Neutrophil (primary cell): ENCODE data around the gene GNL3.

Experiments
- H3K27ac ChIP-seq: fragments of 200-600 bp; sonication (generic); 2 replicates; pipeline ENCODE4 v1.5.1; 2016; ENCODE audit warnings: mild to moderate bottlenecking, moderate library complexity
- H3K27me3 ChIP-seq: fragments of 200-600 bp; sonication (generic); 2 replicates; pipeline ENCODE4 v1.6.0; 2016; ENCODE audit warnings: mild to moderate bottlenecking
- H3K36me3 ChIP-seq: fragments of 200-600 bp; sonication (generic); 2 replicates; pipeline ENCODE4 v1.5.1; 2017
- H3K4me1 ChIP-seq, 2 experiments: fragments of 200-600 bp in 1 of 2; sonication (generic) in 1 of 2; 1 replicate in 1 of 2; 2 replicates in 1 of 2; pipeline versions ENCODE4 v1.5.1 to v1.6.1; 2013 to 2016; ENCODE audit warnings: low read depth in 1 of 2, low read length in 1 of 2, mild to moderate bottlenecking in 1 of 2, moderate library complexity in 1 of 2; ENCODE audit not compliant: control insufficient read depth in 1 of 2, insufficient read depth in 1 of 2
- H3K4me3 ChIP-seq, 2 experiments: fragments of 200-600 bp in 1 of 2; sonication (generic) in 1 of 2; 1 replicate in 1 of 2; 2 replicates in 1 of 2; pipeline ENCODE4 v1.5.1; 2013 to 2016; ENCODE audit warnings: low read depth in 1 of 2, low read length in 1 of 2, mild to moderate bottlenecking in 1 of 2, moderate library complexity in 1 of 2
- H3K9me3 ChIP-seq: fragments of 200-600 bp; sonication (generic); 2 replicates; pipeline ENCODE4 v1.5.1; 2016
- TF ChIP-seq, protein P1 (sequence below): fragments of 200-600 bp; sonication (generic); IDR thresholded peaks from 2 replicates; pipeline ENCODE4 v1.5.1; 2016; ENCODE audit warnings: antibody characterized with exemption

Gene GNL3

DNA sequence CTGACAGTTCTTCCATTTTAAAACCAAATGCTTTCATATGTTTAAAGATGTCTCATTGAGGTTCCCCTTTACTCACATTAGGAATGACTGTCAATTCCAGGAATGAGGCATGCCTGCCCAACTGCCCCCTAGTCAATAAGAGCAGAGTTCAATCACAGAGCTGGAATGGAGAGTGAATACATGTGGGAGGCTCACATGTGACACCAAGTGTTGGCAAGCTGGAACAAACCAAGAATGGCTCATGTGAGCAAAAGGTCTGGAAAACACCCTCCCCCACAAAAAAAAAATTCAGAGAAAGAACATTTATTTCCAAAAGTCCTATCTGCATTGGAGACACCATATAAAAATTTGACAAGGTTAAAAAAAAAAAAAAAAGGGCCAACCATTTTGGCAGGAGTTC lies 3.8 kb upstream of the GNL3 start:
- Histone ChIP-seq H3K4me3 (no peak overlapping the region), H3K36me3 (peaks cover 26% of the 10 kb centered on the region), H3K27me3 (no peaks in the 10 kb centered on the region), H3K27ac (peak overlapping the region; percentile 42), H3K4me1 (peaks cover 16 to 21% of the 10 kb centered on the region in 2 experiments), H3K9me3 (no peaks in the 10 kb centered on the region)
- TF ChIP-seq, protein P1, sequence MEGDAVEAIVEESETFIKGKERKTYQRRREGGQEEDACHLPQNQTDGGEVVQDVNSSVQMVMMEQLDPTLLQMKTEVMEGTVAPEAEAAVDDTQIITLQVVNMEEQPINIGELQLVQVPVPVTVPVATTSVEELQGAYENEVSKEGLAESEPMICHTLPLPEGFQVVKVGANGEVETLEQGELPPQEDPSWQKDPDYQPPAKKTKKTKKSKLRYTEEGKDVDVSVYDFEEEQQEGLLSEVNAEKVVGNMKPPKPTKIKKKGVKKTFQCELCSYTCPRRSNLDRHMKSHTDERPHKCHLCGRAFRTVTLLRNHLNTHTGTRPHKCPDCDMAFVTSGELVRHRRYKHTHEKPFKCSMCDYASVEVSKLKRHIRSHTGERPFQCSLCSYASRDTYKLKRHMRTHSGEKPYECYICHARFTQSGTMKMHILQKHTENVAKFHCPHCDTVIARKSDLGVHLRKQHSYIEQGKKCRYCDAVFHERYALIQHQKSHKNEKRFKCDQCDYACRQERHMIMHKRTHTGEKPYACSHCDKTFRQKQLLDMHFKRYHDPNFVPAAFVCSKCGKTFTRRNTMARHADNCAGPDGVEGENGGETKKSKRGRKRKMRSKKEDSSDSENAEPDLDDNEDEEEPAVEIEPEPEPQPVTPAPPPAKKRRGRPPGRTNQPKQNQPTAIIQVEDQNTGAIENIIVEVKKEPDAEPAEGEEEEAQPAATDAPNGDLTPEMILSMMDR, result no peak

DNA sequence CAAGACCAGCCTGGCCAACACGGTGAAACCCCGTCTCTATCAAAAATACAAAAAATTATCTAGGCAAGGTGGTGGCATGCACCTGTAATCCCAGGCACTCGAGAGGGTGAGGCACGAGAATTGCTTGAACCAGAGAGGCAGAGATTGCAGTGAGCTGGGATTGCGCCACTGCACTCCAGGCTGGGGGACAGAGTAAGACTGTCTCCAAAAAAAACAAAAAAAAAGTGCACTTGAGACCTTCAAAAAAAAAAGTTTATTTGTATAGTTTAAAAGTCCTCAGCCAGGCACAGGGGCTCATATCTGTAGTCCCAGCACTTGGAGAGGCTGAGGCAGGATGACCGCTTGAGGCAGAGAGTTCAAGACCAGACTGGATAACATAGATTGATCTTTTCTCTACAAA lies 2.2 kb upstream of the GNL3 start:
- Histone ChIP-seq H3K9me3 (no peaks in the 10 kb centered on the region), H3K36me3 (peaks cover 10% of the 10 kb centered on the region), H3K4me1 (peaks cover 16 to 21% of the 10 kb centered on the region in 2 experiments), H3K27ac (no peak overlapping the region), H3K27me3 (no peaks in the 10 kb centered on the region), H3K4me3 (no peak overlapping the region)
- TF ChIP-seq, protein P1, result no peak

DNA sequence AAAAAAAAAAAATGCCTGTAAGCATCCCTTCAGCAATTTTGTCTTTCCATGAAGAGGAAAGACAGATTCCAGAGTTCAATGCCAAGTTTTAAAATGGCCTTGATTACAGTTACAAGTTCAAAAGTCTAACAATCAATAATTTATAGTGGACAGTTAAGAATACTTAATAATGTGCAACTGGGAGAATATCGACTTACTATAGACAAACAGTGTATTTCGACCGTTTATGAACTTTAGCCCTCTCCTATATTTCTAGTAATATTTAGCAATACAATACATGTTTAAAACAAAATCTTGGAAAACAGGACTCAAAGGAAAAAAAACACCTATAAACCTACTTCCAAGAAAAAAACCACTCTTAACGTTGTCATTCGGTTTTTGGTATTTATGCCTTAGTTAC lies 1.6 kb upstream of the GNL3 start:
- Histone ChIP-seq H3K36me3 (peaks cover 4% of the 10 kb centered on the region), H3K4me3 (no peak overlapping the region), H3K27ac (peak overlapping the region; percentile 98), H3K27me3 (no peaks in the 10 kb centered on the region), H3K4me1 (peaks cover 16 to 21% of the 10 kb centered on the region in 2 experiments), H3K9me3 (no peaks in the 10 kb centered on the region)
- TF ChIP-seq, protein P1, result no peak

DNA sequence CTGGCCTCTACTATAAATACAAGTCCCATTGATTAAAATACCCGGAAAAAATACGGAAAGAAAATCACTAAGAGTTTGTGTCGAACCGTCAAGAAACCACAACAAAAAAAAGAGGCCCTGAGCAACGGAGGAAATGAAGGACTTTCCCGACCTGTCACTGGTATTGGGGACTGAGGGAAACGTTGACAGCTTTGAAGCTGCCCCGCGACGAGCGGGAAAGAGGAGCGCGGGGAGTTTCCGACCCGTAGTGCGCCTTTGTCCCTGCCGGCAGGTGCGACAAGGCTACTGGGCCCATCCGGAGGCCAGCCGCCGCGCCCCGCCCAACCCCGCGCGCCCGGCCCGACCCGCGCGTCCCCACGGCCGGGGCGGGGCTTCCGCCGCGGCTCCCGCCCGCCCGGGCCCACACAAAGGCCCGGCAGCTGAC lies 535 bp upstream of the GNL3 start:
- Histone ChIP-seq H3K27ac (peak overlapping the region; percentile 98), H3K9me3 (no peaks in the 10 kb centered on the region), H3K27me3 (no peaks in the 10 kb centered on the region), H3K4me1 (peaks cover 16 to 21% of the 10 kb centered on the region in 2 experiments), H3K4me3 (peak overlapping the region; percentile 69 to 80), H3K36me3 (no peaks in the 10 kb centered on the region)
- TF ChIP-seq, protein P1, result no peak

DNA sequence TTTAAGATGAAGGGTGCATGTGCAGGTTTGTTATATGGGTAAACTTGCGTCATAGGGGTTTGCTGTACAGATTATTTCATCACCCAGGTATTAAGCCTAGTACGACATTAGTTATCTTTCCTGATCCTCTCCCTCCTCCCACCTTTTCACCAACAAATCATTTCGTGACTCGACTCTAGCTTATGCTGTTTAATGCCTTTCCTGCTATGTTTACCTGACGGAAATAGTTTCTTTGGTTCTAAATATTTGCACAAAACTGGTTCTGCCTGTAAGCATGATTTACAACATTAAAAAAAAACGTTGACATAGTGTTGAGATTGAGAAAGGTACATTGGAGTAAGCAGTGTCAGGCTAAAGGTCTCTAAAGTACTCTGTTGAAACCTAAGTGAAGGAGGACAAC lies 2.4 kb downstream of the GNL3 start:
- Histone ChIP-seq H3K27me3 (no peaks in the 10 kb centered on the region), H3K9me3 (no peaks in the 10 kb centered on the region), H3K27ac (no peak overlapping the region), H3K4me1 (peaks cover 16 to 21% of the 10 kb centered on the region in 2 experiments), H3K36me3 (peaks cover 13% of the 10 kb centered on the region), H3K4me3 (no peak overlapping the region)
- TF ChIP-seq, protein P1, result no peak

DNA sequence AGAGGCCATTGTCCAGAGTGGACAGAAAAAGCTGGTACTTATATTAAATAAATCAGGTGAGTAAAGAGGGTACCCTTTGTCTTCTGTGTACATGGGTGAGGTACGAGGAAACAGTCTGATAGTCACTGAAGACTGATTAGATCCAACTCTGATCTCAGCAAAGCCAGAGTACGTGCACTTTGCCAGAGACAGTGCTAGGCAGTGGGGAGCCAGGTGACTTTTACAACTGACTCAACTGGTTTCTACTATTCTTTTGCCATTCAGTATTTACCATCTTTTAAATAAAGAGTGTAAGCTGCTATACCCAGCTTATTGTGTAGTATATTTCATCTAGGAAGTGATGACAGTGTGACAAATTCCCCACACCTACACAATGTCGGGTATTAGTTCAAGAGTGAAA lies 3.3 kb downstream of the GNL3 start:
- no peak overlapping the region for H3K27ac ChIP-seq
- H3K36me3 ChIP-seq, result peaks cover 20% of the 10 kb centered on the region
- no peak overlapping the region for H3K4me3 ChIP-seq
- peaks cover 16 to 21% of the 10 kb centered on the region in 2 experiments for H3K4me1 ChIP-seq
- H3K27me3 ChIP-seq, result no peaks in the 10 kb centered on the region
- TF ChIP-seq, protein P1, result no peak
- H3K9me3 ChIP-seq, result no peaks in the 10 kb centered on the region
